NOMO-1 treated with dmso at 0.1 percent for 144 hours (cell line): ENCODE data around the gene TIMM23B.
A peak's percentile ranks its signal among the peaks of the same experiment; 100 is the strongest.
"Not testable (repeated sequence)": the region's sequence is repeated elsewhere in the genome, so short reads cannot be mapped to it uniquely, and the experiment has no call there.

ENCODE experiments used
- DNase-seq: peaks from one replicate; lab custom pipeline; 2025; ENCODE audit not compliant: unreplicated experiment; lab: John Stamatoyannopoulos, UW

The TIMM23B gene

GRCh38 chr10:49972094-49972493 lies 30.2 kb downstream of the TIMM23B start:
- not testable (repeated sequence) for DNase-seq

- DNase-seq = not testable (repeated sequence)
Measured at GRCh38 chr10:49977756-49978155, 35.9 kb downstream of the TIMM23B start.

GRCh38 chr10:49987207-49987606 lies 45.4 kb downstream of the TIMM23B start:
- DNase-seq = not testable (repeated sequence)

GRCh38 chr10:49988376-49988775 lies 46.5 kb downstream of the TIMM23B start, which contains the start of gene AGAP6:
Gene AGAP6, plus strand, starts transcription at chr10:49988406. Its CDS starts 310 bp downstream, at chr10:49988716.
- DNase-seq = not testable (repeated sequence)

GRCh38 chr10:49995321-49995720 lies 53.5 kb downstream of the TIMM23B start:
- not testable (repeated sequence) for DNase-seq

GRCh38 chr10:50014024-50014423 lies 72.2 kb downstream of the TIMM23B start:
- DNase-seq = peak; percentile 39

- DNase-seq = not testable (repeated sequence)
Measured at GRCh38 chr10:50015596-50016220, 73.9 kb downstream of the TIMM23B start.

GRCh38 chr10:50016926-50017325 lies 75.1 kb downstream of the TIMM23B start:
- not testable (repeated sequence) for DNase-seq

GRCh38 chr10:50017646-50018045 lies 75.8 kb downstream of the TIMM23B start:
- not testable (repeated sequence) for DNase-seq

GRCh38 chr10:50019279-50019678 lies 77.4 kb downstream of the TIMM23B start:
- not testable (repeated sequence) for DNase-seq

- not testable (repeated sequence) for DNase-seq
Measured at GRCh38 chr10:50020451-50021024, 78.7 kb downstream of the TIMM23B start.

- DNase-seq = no peak
Measured at GRCh38 chr10:50021646-50022045, 79.8 kb downstream of the TIMM23B start.
